OCI-LY3 (cell line): ENCODE measurements around the gene AVEN.

Experiments used
- H2AFZ ChIP-seq: fragments of 200-600, 300-600 bp; shearing (Covaris generic); 2 replicates; pipeline ENCODE4 v1.6.0; 2014; ENCODE audit warnings: antibody characterized with exemption, low read depth, low read length
- H3K27ac ChIP-seq: fragments of 200-600, 300-600 bp; sonication (generic); 2 replicates; pipeline ENCODE4 v1.5.1; 2014; ENCODE audit warnings: mild to moderate bottlenecking, low read length, moderate library complexity, mixed read lengths
- H3K27me3 ChIP-seq: fragments of 200-600, 300-600 bp; sonication (generic); 2 replicates; pipeline ENCODE4 v1.6.1; 2014; ENCODE audit warnings: low read depth, low read length, mixed read lengths
- H3K36me3 ChIP-seq: fragments of 200-600, 300-600 bp; sonication (generic); replicated peaks from 2 replicates; pipeline ENCODE3; 2014; ENCODE audit warnings: low read depth, low read length, mixed read lengths
- H3K4me1 ChIP-seq: fragments of 300-600, 200-600 bp; sonication (generic); 2 replicates; pipeline ENCODE4 v1.6.1; 2014; ENCODE audit warnings: low read length, mixed read lengths
- H3K4me2 ChIP-seq: fragments of 200-600, 300-600 bp; sonication (generic); 2 replicates; pipeline ENCODE4 v1.6.1; 2014; ENCODE audit warnings: low read length, mixed read lengths
- H3K4me3 ChIP-seq: fragments of 300-600, 200-600 bp; sonication (generic); 2 replicates; pipeline ENCODE4 v1.5.1; 2014; ENCODE audit warnings: antibody characterized with exemption, mild to moderate bottlenecking, low read length, moderate library complexity
- H3K79me2 ChIP-seq: fragments of 300-600, 200-600 bp; shearing (Covaris generic); 2 replicates; pipeline ENCODE4 v1.6.1; 2014; ENCODE audit warnings: mild to moderate bottlenecking, low read length, mixed read lengths
- H3K9ac ChIP-seq: fragments of 300-600, 200-600 bp; shearing (Covaris generic); 2 replicates; pipeline ENCODE4 v1.6.0; 2014; ENCODE audit warnings: mild to moderate bottlenecking, low read length, moderate library complexity
- H3K9me3 ChIP-seq: fragments of 200-600, 300-600 bp; shearing (Covaris generic); 2 replicates; pipeline ENCODE4 v1.6.1; 2014; ENCODE audit warnings: low read length, mixed read lengths; ENCODE audit not compliant: insufficient read depth
- H4K20me1 ChIP-seq: fragments of 200-600, 300-600 bp; sonication (generic); 2 replicates; pipeline ENCODE4 v1.6.1; 2016; ENCODE audit warnings: low read length, mixed read lengths; ENCODE audit not compliant: insufficient read depth
- CTCF ChIP-seq: fragments of 200-600, 300-600 bp; sonication (generic); IDR thresholded peaks from 2 replicates; pipeline ENCODE4 v1.5.1; 2014; ENCODE audit warnings: antibody characterized with exemption, low read length, low read depth
- EZH2phosphoT487 ChIP-seq: fragments of 200-600 bp; shearing (Covaris generic); IDR thresholded peaks from 2 replicates; pipeline ENCODE4 v1.6.1; 2018; ENCODE audit warnings: antibody characterized with exemption, mixed run types, low read depth

Gene AVEN

GRCh38 chr15:33980159-33980558, 58.8 kb downstream of the AVEN start:
- Histone ChIP-seq H2AFZ (no peak overlapping the region), H4K20me1 (no peaks in the 10 kb centered on the region), H3K27ac (no peak overlapping the region), H3K9ac (no peak overlapping the region), H3K9me3 (no peaks in the 10 kb centered on the region), H3K79me2 (no peaks in the 10 kb centered on the region), H3K4me2 (no peak overlapping the region), H3K27me3 (no peaks in the 10 kb centered on the region), H3K36me3 (no peaks in the 10 kb centered on the region), H3K4me3 (no peak overlapping the region), H3K4me1 (no peaks in the 10 kb centered on the region)
- TF ChIP-seq EZH2phosphoT487 (no peak), CTCF (no peak)

- H3K36me3 ChIP-seq: no peaks in the 10 kb centered on the region
- H3K4me2 ChIP-seq: no peak overlapping the region
- H3K27ac ChIP-seq: no peak overlapping the region
- H2AFZ ChIP-seq: no peak overlapping the region
- no peaks in the 10 kb centered on the region for H3K79me2 ChIP-seq
- H3K9ac ChIP-seq: no peak overlapping the region
- H3K27me3 ChIP-seq: no peaks in the 10 kb centered on the region
- TF ChIP-seq EZH2phosphoT487 (no peak), CTCF (peak; percentile 19; the same call in 1 of the 2 replicates)
- no peaks in the 10 kb centered on the region for H3K9me3 ChIP-seq
- no peaks in the 10 kb centered on the region for H4K20me1 ChIP-seq
- no peak overlapping the region for H3K4me3 ChIP-seq
- no peaks in the 10 kb centered on the region for H3K4me1 ChIP-seq
Observed at GRCh38 chr15:33975022-33975565, 63.9 kb downstream of the AVEN start.

DNA sequence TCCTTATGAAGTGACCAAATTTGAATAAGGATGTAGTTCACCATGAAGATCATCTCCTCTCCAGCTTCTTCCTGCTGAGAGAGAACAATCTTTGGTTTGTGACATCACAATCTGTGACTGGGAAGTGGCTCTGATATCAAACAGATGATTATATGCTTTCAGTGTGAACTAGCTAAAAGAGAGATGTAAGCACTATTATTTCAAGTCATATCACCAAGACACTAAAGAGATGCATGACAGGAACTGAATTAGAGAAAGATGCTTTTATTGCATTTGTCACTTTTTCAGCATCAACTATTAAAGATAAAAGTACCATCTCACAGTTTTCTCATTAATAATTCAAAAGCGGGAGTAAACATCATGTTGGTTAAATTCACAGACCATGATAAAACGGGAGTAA, 67.2 kb downstream of the AVEN start:
- no peak overlapping the region for H3K9ac ChIP-seq
- H3K9me3 ChIP-seq: no peaks in the 10 kb centered on the region
- no peaks in the 10 kb centered on the region for H3K4me1 ChIP-seq
- no peak for TF ChIP-seq CTCF
- H4K20me1 ChIP-seq: no peaks in the 10 kb centered on the region
- H3K4me3 ChIP-seq: no peak overlapping the region
- no peaks in the 10 kb centered on the region for H3K36me3 ChIP-seq
- no peaks in the 10 kb centered on the region for H3K79me2 ChIP-seq
- no peak overlapping the region for H3K4me2 ChIP-seq
- no peak overlapping the region for H2AFZ ChIP-seq
- no peaks in the 10 kb centered on the region for H3K27me3 ChIP-seq
- H3K27ac ChIP-seq: no peak overlapping the region

- no peaks in the 10 kb centered on the region for H3K27me3 ChIP-seq
- no peaks in the 10 kb centered on the region for H3K36me3 ChIP-seq
- no peaks in the 10 kb centered on the region for H3K79me2 ChIP-seq
- H3K27ac ChIP-seq: no peak overlapping the region
- no peaks in the 10 kb centered on the region for H4K20me1 ChIP-seq
- H3K9ac ChIP-seq: no peak overlapping the region
- H2AFZ ChIP-seq: no peak overlapping the region
- no peaks in the 10 kb centered on the region for H3K4me1 ChIP-seq
- H3K4me2 ChIP-seq: no peak overlapping the region
- no peaks in the 10 kb centered on the region for H3K9me3 ChIP-seq
- no peak overlapping the region for H3K4me3 ChIP-seq
- no peak for TF ChIP-seq EZH2phosphoT487
- no peak for TF ChIP-seq CTCF
Observed at GRCh38 chr15:33968821-33969220, 70.2 kb downstream of the AVEN start.
